Measurements from ENCODE around the gene OR1C1.

The OR1C1 gene

DNA sequence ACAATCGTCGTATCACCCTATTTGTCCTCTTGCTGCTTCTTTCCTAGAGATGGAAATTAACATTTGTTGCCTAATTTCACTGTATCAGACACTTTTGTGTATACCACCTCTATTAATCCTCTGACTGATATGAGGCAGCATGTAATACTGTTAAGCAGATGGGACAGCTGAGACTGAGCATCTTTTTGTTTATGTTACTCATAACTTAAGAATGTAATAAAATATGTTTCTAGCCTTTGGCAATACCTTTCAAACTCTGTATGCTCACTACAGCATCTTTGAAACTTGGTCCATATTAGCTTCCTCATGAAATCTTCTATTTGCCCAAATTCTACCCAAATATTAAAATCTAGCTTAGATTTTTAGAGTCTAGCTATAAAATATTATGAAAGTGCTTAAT lies 19.6 kb downstream of the OR1C1 start:
- no peak for TF ChIP-seq TSHZ2 (CRISPR knock-in tag; IDR thresholded peaks at IDR 0.05)
- TF ChIP-seq, protein P1, sequence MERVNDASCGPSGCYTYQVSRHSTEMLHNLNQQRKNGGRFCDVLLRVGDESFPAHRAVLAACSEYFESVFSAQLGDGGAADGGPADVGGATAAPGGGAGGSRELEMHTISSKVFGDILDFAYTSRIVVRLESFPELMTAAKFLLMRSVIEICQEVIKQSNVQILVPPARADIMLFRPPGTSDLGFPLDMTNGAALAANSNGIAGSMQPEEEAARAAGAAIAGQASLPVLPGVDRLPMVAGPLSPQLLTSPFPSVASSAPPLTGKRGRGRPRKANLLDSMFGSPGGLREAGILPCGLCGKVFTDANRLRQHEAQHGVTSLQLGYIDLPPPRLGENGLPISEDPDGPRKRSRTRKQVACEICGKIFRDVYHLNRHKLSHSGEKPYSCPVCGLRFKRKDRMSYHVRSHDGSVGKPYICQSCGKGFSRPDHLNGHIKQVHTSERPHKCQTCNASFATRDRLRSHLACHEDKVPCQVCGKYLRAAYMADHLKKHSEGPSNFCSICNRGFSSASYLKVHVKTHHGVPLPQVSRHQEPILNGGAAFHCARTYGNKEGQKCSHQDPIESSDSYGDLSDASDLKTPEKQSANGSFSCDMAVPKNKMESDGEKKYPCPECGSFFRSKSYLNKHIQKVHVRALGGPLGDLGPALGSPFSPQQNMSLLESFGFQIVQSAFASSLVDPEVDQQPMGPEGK (CRISPR knock-in tag; IDR thresholded peaks at IDR 0.05; ENCODE audit: borderline replicate concordance), result no peak
- TF ChIP-seq ZNF70 (CRISPR knock-in tag; IDR thresholded peaks at IDR 0.05), result no peak
- ATAC-seq, result no peak

DNA sequence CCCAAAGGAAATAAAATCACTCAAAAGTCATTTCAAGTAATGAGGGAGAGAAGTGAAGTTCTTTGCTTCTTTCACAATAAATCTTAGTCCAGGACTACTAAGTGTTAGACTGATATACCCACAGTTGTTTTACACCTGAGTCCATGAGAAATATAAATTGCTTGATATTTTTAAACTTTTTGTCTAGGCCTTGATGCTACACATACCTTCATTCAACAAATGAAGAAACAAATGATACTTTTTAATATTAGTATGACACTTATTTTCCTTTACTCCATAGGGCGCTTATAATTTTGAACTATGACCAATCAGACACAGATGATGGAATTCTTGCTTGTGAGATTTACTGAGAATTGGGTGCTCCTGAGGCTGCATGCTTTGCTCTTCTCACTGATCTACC lies 22.0 kb downstream of the OR1C1 start, which contains the start of gene OR14K1:
OR14K1 (plus strand) TSS at position 301 of the 400 bp plus-strand sequence; CDS start at position 301, 0 bp downstream.
- no peak for ATAC-seq
- no peak for TF ChIP-seq ZFP30 (CRISPR knock-in tag; IDR thresholded peaks at IDR 0.05)

DNA sequence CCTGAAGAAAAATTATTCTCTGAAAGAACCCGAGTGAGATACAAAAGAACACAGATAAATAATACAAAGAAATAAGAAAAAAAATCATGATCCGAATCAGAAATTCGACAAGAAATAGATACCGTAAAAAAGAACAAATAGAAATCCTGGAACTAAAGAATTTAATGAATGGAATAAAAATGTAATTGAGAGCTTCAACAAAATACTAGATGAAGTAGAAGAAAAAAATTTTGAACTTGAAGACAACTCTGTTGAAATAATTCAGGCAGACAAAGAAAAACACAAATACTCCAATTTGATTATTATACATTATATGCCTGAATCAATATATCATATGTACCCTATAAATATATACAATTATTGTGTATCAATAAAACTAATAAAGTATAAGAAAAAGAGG lies 39.1 kb downstream of the OR1C1 start:
- no peak for ATAC-seq
- no peak for TF ChIP-seq BACH2 (CRISPR knock-in tag; IDR thresholded peaks at IDR 0.05; ENCODE audit: borderline replicate concordance)
- no peak for TF ChIP-seq ZNF8 (CRISPR knock-in tag; IDR thresholded peaks at IDR 0.05)
- no peak for TF ChIP-seq PPARA (CRISPR knock-in tag; IDR thresholded peaks at IDR 0.05; ENCODE audit: borderline replicate concordance)
- TF ChIP-seq, protein P2, sequence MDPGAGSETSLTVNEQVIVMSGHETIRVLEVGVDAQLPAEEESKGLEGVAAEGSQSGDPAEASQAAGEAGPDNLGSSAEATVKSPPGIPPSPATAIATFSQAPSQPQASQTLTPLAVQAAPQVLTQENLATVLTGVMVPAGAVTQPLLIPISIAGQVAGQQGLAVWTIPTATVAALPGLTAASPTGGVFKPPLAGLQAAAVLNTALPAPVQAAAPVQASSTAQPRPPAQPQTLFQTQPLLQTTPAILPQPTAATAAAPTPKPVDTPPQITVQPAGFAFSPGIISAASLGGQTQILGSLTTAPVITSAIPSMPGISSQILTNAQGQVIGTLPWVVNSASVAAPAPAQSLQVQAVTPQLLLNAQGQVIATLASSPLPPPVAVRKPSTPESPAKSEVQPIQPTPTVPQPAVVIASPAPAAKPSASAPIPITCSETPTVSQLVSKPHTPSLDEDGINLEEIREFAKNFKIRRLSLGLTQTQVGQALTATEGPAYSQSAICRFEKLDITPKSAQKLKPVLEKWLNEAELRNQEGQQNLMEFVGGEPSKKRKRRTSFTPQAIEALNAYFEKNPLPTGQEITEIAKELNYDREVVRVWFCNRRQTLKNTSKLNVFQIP (CRISPR knock-in tag; IDR thresholded peaks at IDR 0.05; ENCODE audit: borderline replicate concordance, low read depth), result no peak
- no peak for TF ChIP-seq ARNTL (CRISPR knock-in tag; IDR thresholded peaks at IDR 0.05; ENCODE audit: borderline replicate concordance, low read depth)
- TF ChIP-seq, protein P3, sequence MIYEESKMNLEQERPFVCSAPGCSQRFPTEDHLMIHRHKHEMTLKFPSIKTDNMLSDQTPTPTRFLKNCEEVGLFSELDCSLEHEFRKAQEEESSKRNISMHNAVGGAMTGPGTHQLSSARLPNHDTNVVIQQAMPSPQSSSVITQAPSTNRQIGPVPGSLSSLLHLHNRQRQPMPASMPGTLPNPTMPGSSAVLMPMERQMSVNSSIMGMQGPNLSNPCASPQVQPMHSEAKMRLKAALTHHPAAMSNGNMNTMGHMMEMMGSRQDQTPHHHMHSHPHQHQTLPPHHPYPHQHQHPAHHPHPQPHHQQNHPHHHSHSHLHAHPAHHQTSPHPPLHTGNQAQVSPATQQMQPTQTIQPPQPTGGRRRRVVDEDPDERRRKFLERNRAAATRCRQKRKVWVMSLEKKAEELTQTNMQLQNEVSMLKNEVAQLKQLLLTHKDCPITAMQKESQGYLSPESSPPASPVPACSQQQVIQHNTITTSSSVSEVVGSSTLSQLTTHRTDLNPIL (CRISPR knock-in tag; IDR thresholded peaks at IDR 0.05; ENCODE audit: low read depth), result no peak

DNA sequence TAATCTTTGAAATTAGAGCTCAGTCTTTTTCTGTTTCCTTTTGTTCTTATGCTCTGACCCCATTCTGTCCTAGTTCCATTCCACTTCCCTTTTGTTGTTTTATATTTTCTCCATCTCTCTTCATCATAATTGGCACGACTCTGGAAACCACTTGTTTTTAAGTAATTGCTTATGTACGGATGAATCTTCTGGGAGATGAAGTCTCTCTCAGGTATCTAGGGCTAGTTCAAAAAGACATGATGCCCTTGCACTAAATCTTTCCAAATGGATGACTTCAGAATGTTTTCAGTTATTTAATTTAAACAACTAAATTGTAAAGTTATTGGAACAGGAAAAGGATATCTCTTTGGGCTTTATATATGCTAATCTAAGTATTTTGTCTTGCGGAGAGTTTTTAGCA lies 43.8 kb downstream of the OR1C1 start, which contains the start of gene OR6F1:
OR6F1 (minus strand) TSS at position 101 of the 400 bp plus-strand sequence. CDS start 3,891 bp downstream, outside the sequence.
- TF ChIP-seq, protein P3 (CRISPR knock-in tag; IDR thresholded peaks at IDR 0.05; ENCODE audit: low read depth), result no peak
- TF ChIP-seq PPARA (CRISPR knock-in tag; IDR thresholded peaks at IDR 0.05; ENCODE audit: borderline replicate concordance), result no peak
- ATAC-seq, result no peak

DNA sequence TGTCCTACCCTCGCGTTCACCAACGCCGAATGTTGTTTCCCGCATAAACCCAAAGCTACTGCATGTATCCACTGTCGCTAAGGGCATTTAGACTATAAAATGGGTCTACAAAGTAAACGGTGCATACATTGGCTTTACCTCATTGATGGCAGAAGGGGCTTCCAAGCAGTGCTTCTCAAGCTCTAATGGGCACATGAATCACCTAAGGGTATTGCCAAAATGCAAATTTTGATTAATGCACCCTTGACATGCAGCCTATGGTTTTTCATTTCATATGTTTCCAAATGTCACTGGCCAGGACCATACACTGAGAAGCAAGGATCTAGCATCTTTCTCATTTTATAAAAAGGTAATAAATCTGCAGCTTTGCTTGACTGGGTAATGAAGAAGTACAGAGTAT lies 46.6 kb downstream of the OR1C1 start:
- no peak for ATAC-seq
- TF ChIP-seq ZFP30 (CRISPR knock-in tag; IDR thresholded peaks at IDR 0.05) (no peak), OSR1 (CRISPR knock-in tag; IDR thresholded peaks at IDR 0.05) (no peak), RARB (CRISPR knock-in tag; IDR thresholded peaks at IDR 0.05) (no peak), ESRRG (CRISPR knock-in tag; IDR thresholded peaks at IDR 0.05) (no peak), ZC3H10 (CRISPR knock-in tag; IDR thresholded peaks at IDR 0.05) (no peak), ZFP3 (CRISPR knock-in tag; IDR thresholded peaks at IDR 0.05) (no peak), ZNF565 (CRISPR knock-in tag; conservative IDR thresholded peaks at IDR 0.05; ENCODE audit: low read depth) (no peak), GLIS3 (CRISPR knock-in tag; IDR thresholded peaks at IDR 0.05) (no peak), CSRNP3 (CRISPR knock-in tag; IDR thresholded peaks at IDR 0.05) (no peak), ISL1 (CRISPR knock-in tag; IDR thresholded peaks at IDR 0.05) (no peak), TCF4 (CRISPR knock-in tag; IDR thresholded peaks at IDR 0.05; ENCODE audit: borderline replicate concordance) (no peak), PPARA (CRISPR knock-in tag; IDR thresholded peaks at IDR 0.05; ENCODE audit: borderline replicate concordance) (no peak), ZNF8 (CRISPR knock-in tag; IDR thresholded peaks at IDR 0.05) (no peak), CSDC2 (CRISPR knock-in tag; IDR thresholded peaks at IDR 0.05) (no peak), ZNF70 (CRISPR knock-in tag; IDR thresholded peaks at IDR 0.05) (no peak)
- TF ChIP-seq, protein P2 (CRISPR knock-in tag; IDR thresholded peaks at IDR 0.05; ENCODE audit: borderline replicate concordance, low read depth), result no peak
- TF ChIP-seq, protein P3 (CRISPR knock-in tag; IDR thresholded peaks at IDR 0.05; ENCODE audit: low read depth), result no peak
